ENCODE measurements around the gene UBP1.

Gene UBP1

GRCh38 chr3:33385423-33385822 is 54.8 kb downstream of the UBP1 start:
- peaks cover 54% of the 10 kb centered on the region for H3K36me3 ChIP-seq (replicated peaks; ENCODE audit: low read depth, low read length)
- H3K79me2 ChIP-seq (ENCODE audit: low read length): no peaks in the 10 kb centered on the region
- H3K4me2 ChIP-seq (ENCODE audit: low read length): no peak overlapping the region
- no peak overlapping the region for H3K27ac ChIP-seq (ENCODE audit: low read length)
- no peaks in the 10 kb centered on the region for H4K20me1 ChIP-seq (ENCODE audit: insufficient read depth, low read length)
- no peaks in the 10 kb centered on the region for H3K27me3 ChIP-seq (ENCODE audit: low read depth, low read length)
- no peak overlapping the region for H2AFZ ChIP-seq (ENCODE audit: low read depth, low read length)
- no peak overlapping the region for H3K9ac ChIP-seq (ENCODE audit: low read length)
- H3K4me3 ChIP-seq (ENCODE audit: low read length): no peak overlapping the region
- TF ChIP-seq EZH2phosphoT487 (IDR thresholded peaks at IDR 0.05; ENCODE audit: low read depth): no peak
- no peak for TF ChIP-seq CTCF (IDR thresholded peaks at IDR 0.05; ENCODE audit: low read depth, low read length)
- no peaks in the 10 kb centered on the region for H3K9me3 ChIP-seq (ENCODE audit: insufficient read depth, low read length)
- H3K4me1 ChIP-seq (ENCODE audit: low read length): no peaks in the 10 kb centered on the region

- TF ChIP-seq EZH2phosphoT487 (IDR thresholded peaks at IDR 0.05; ENCODE audit: low read depth) (no peak), CTCF (IDR thresholded peaks at IDR 0.05; ENCODE audit: low read depth, low read length) (no peak)
- H3K27me3 ChIP-seq (ENCODE audit: low read depth, low read length): no peaks in the 10 kb centered on the region
- peaks cover 41% of the 10 kb centered on the region for H3K36me3 ChIP-seq (replicated peaks; ENCODE audit: low read depth, low read length)
- no peaks in the 10 kb centered on the region for H3K79me2 ChIP-seq (ENCODE audit: low read length)
- no peaks in the 10 kb centered on the region for H4K20me1 ChIP-seq (ENCODE audit: insufficient read depth, low read length)
- H2AFZ ChIP-seq (ENCODE audit: low read depth, low read length): no peak overlapping the region
- H3K4me2 ChIP-seq (ENCODE audit: low read length): no peak overlapping the region
- no peak overlapping the region for H3K9ac ChIP-seq (ENCODE audit: low read length)
- H3K9me3 ChIP-seq (ENCODE audit: insufficient read depth, low read length): no peaks in the 10 kb centered on the region
- no peaks in the 10 kb centered on the region for H3K4me1 ChIP-seq (ENCODE audit: low read length)
- H3K27ac ChIP-seq (ENCODE audit: low read length): no peak overlapping the region
- H3K4me3 ChIP-seq (ENCODE audit: low read length): no peak overlapping the region
Observed at GRCh38 chr3:33383951-33384350, 56.3 kb downstream of the UBP1 start.

- Histone ChIP-seq H3K79me2 (ENCODE audit: low read length) (no peaks in the 10 kb centered on the region), H3K36me3 (replicated peaks; ENCODE audit: low read depth, low read length) (peaks cover 18% of the 10 kb centered on the region)
- TF ChIP-seq EZH2phosphoT487 (IDR thresholded peaks at IDR 0.05; ENCODE audit: low read depth) (no peak), CTCF (IDR thresholded peaks at IDR 0.05; ENCODE audit: low read depth, low read length) (no peak)
Observed at GRCh38 chr3:33380653-33381052, 59.6 kb downstream of the UBP1 start.

DNA sequence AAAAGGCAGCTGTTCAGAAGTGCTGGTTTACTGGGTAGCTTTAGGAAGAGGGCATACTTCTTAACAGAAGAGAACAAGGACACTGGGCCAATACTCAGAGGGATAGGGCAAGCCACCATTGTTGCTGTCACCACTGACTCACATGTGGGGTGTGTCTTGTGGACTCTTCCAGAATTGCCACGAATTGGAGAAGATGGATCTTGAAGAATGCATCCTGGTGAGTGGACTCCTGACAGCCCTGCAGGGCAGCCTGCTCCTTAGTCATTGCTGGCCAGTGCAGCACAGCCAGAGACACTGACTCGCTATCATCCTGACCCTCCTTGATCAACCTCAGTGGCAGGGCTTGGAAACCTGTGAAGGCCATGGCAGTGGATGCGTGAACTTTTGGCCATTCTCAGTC is 62.3 kb downstream of the UBP1 start:
- H3K27me3 ChIP-seq (ENCODE audit: low read depth, low read length): no peaks in the 10 kb centered on the region
- no peak overlapping the region for H3K4me2 ChIP-seq (ENCODE audit: low read length)
- no peak overlapping the region for H3K9ac ChIP-seq (ENCODE audit: low read length)
- H3K36me3 ChIP-seq (replicated peaks; ENCODE audit: low read depth, low read length): no peaks in the 10 kb centered on the region
- peaks cover 2% of the 10 kb centered on the region; the same call in 1 of the 2 replicates for H3K4me1 ChIP-seq (ENCODE audit: low read length)
- no peaks in the 10 kb centered on the region for H3K9me3 ChIP-seq (ENCODE audit: insufficient read depth, low read length)
- TF ChIP-seq CTCF (IDR thresholded peaks at IDR 0.05; ENCODE audit: low read depth, low read length) (no peak), EZH2phosphoT487 (IDR thresholded peaks at IDR 0.05; ENCODE audit: low read depth) (no peak)
- no peak overlapping the region for H3K4me3 ChIP-seq (ENCODE audit: low read length)
- no peaks in the 10 kb centered on the region for H4K20me1 ChIP-seq (ENCODE audit: insufficient read depth, low read length)
- H3K27ac ChIP-seq (ENCODE audit: low read length): no peak overlapping the region
- H3K79me2 ChIP-seq (ENCODE audit: low read length): no peaks in the 10 kb centered on the region
- no peak overlapping the region for H2AFZ ChIP-seq (ENCODE audit: low read depth, low read length)

More at GRCh38 chr3:33380653-33381052, 59.6 kb downstream of the UBP1 start:
- Histone ChIP-seq H3K4me3 (ENCODE audit: low read length) (no peak overlapping the region), H3K27me3 (ENCODE audit: low read depth, low read length) (no peaks in the 10 kb centered on the region), H4K20me1 (ENCODE audit: insufficient read depth, low read length) (no peaks in the 10 kb centered on the region), H2AFZ (ENCODE audit: low read depth, low read length) (no peak overlapping the region), H3K9me3 (ENCODE audit: insufficient read depth, low read length) (no peaks in the 10 kb centered on the region), H3K9ac (ENCODE audit: low read length) (no peak overlapping the region), H3K4me2 (ENCODE audit: low read length) (no peak overlapping the region), H3K27ac (ENCODE audit: low read length) (no peak overlapping the region), H3K4me1 (ENCODE audit: low read length) (no peaks in the 10 kb centered on the region)
